Natural killer cell (primary cell): ENCODE measurements around the gene CHST8. TPM values are rescaled to one million over a fixed set of nuclear protein-coding genes. Genes with fewer than 3 reads are reported as not detected.
"Not testable (repeated sequence)": the region's sequence is repeated elsewhere in the genome, so short reads cannot be mapped to it uniquely, and the experiment has no call there.

Experiments used
- ATAC-seq, 3 donors: fragments of 150-1000 bp in 2 of 3; fragments of 200-7000 bp in 1 of 3; cut with Tn5 transposase; 1 replicate in 1 of 3; 2 replicates in 2 of 3; pipeline ENCODE4 v1.10.0; 2021; ENCODE audit warnings: mild to moderate bottlenecking in 2 of 3, moderate library complexity in 2 of 3
- DNase-seq, 2 donors: peaks; one replicate each; pipeline versions ENCODE4 v3.0.0 to v3.0.0-alpha.2; 2013 to 2021; ENCODE audit warnings: mixed read lengths in 1 of 2
- H3K27ac ChIP-seq: one replicate; pipeline ENCODE4 v1.5.1; 2013; ENCODE audit warnings: mild to moderate bottlenecking, low read length
- H3K27me3 ChIP-seq: one replicate; pipeline ENCODE4 v1.6.1; 2013; ENCODE audit warnings: low read length; ENCODE audit not compliant: control insufficient read depth, insufficient read depth
- H3K36me3 ChIP-seq: one replicate; pipeline ENCODE4 v1.6.1; 2013; ENCODE audit warnings: low read length; ENCODE audit not compliant: control insufficient read depth, insufficient read depth
- H3K4me1 ChIP-seq: one replicate; pipeline ENCODE4 v1.6.1; 2013; ENCODE audit warnings: low read length; ENCODE audit not compliant: control insufficient read depth, insufficient read depth
- H3K4me3 ChIP-seq: one replicate; pipeline ENCODE4 v1.5.1; 2013; ENCODE audit warnings: low read length
- H3K9me3 ChIP-seq: one replicate; pipeline ENCODE4 v1.6.1; 2013; ENCODE audit warnings: low read length; ENCODE audit not compliant: control insufficient read depth, insufficient read depth
- H3K27ac Mint-ChIP-seq, 2 donors: one replicate each; pipeline ENCODE4 v1.8.0; 2022; ENCODE audit warnings: mild to moderate bottlenecking in 2 of 2, mixed read lengths in 2 of 2, moderate library complexity in 1 of 2
- H3K27me3 Mint-ChIP-seq, 2 donors: one replicate each; pipeline ENCODE4 v1.8.0; 2022; ENCODE audit warnings: low read depth in 2 of 2, mixed read lengths in 2 of 2
- H3K36me3 Mint-ChIP-seq: one replicate; pipeline ENCODE4 v1.8.0; 2022; ENCODE audit warnings: mixed read lengths
- H3K4me1 Mint-ChIP-seq, 2 donors: one replicate each; pipeline ENCODE4 v1.8.0; 2022; ENCODE audit warnings: mixed read lengths in 2 of 2
- H3K4me3 Mint-ChIP-seq: one replicate; pipeline ENCODE4 v1.8.0; 2022; ENCODE audit warnings: mild to moderate bottlenecking, moderate library complexity, mixed read lengths
- H3K9me3 Mint-ChIP-seq, 2 donors: one replicate each; pipeline ENCODE4 v1.8.0; 2022; ENCODE audit warnings: mixed read lengths in 2 of 2
- CTCF ChIP-seq: fragments of 200-600 bp; IDR thresholded peaks from one replicate; pipeline ENCODE4 v1.8.0; 2022; ENCODE audit warnings: antibody characterized with exemption
- WGBS: methylation state at CpG from one replicate; pipeline ENCODE4 v1.1.7; 2013; ENCODE audit warnings: missing lambda C conversion rate; ENCODE audit not compliant: insufficient coverage; 5-methylcytosine and 5-hydroxymethylcytosine counted together
- intact Hi-C: fragments of 100-400 bp; cut with micrococcal nuclease; formaldehyde crosslinking; loops from one replicate; pipeline ENCODE4 v1.14.2; 2022
- total RNA-seq, 4 donors: library from RNA; stranded (reverse); fragments of 120-200 nt in 1 of 4; gene quantifications; one replicate each; pipeline versions ENCODE4 v1.2.3 to v1.2.4, GENCODE V29; 2013 to 2022

The CHST8 gene
- total RNA-seq, 3 donors from 2014 or later (not counting 1 experiment from before 2014, with no cell fraction given), result not detected

- Mint-ChIP-seq H3K4me1 (no peaks in the 10 kb centered on the region), H3K4me3 (no peak overlapping the region), H3K36me3 (no peaks in the 10 kb centered on the region), H3K9me3 (no peaks in the 10 kb centered on the region), H3K27ac (no peak overlapping the region), H3K27me3 (no peaks in the 10 kb centered on the region)
- DNase-seq (no peak), ATAC-seq (no peak)
- no peaks in the 10 kb centered on the region for H3K9me3 ChIP-seq
- no peaks in the 10 kb centered on the region for H3K27me3 ChIP-seq
- H3K27ac ChIP-seq, result no peak overlapping the region
- no peak overlapping the region for H3K4me3 ChIP-seq
- no peaks in the 10 kb centered on the region for H3K36me3 ChIP-seq
- intact Hi-C loops, result no loop called here
- no peaks in the 10 kb centered on the region for H3K4me1 ChIP-seq
- no peak for TF ChIP-seq CTCF
- 77% methylated on average over 3 of the region's 3 CpGs for WGBS
Measured at GRCh38 chr19:33693678-33694077, 71.9 kb downstream of the CHST8 start.

GRCh38 chr19:33695547-33695946, 73.8 kb downstream of the CHST8 start:
- intact Hi-C loops, DNase-seq, H3K36me3 ChIP-seq, ATAC-seq, H3K27me3 ChIP-seq, H3K4me3 Mint-ChIP-seq, H3K4me1 Mint-ChIP-seq, H3K36me3 Mint-ChIP-seq, H3K27ac ChIP-seq, H3K4me3 ChIP-seq, H3K9me3 Mint-ChIP-seq, H3K27ac Mint-ChIP-seq, H3K27me3 Mint-ChIP-seq, H3K4me1 ChIP-seq, H3K9me3 ChIP-seq: not testable (repeated sequence)
- 94% methylated on average over 2 of the region's 3 CpGs for WGBS

- H3K4me1 Mint-ChIP-seq, result no peaks in the 10 kb centered on the region
- H3K27ac Mint-ChIP-seq, result no peak overlapping the region
- H3K9me3 ChIP-seq, result no peaks in the 10 kb centered on the region
- H3K36me3 ChIP-seq, result no peaks in the 10 kb centered on the region
- H3K4me3 ChIP-seq, result no peak overlapping the region
- WGBS, result 87% methylated on average over 9 of the region's 9 CpGs
- no peaks in the 10 kb centered on the region for H3K9me3 Mint-ChIP-seq
- no peak for ATAC-seq
- H3K27ac ChIP-seq, result no peak overlapping the region
- no peaks in the 10 kb centered on the region for H3K27me3 ChIP-seq
- no peak for TF ChIP-seq CTCF
- H3K27me3 Mint-ChIP-seq, result no peaks in the 10 kb centered on the region
- intact Hi-C loops, result no loop called here
- DNase-seq, result no peak
- no peak overlapping the region for H3K4me3 Mint-ChIP-seq
- no peaks in the 10 kb centered on the region for H3K36me3 Mint-ChIP-seq
- no peaks in the 10 kb centered on the region for H3K4me1 ChIP-seq
Measured at GRCh38 chr19:33697766-33698165, 76.0 kb downstream of the CHST8 start.

- Mint-ChIP-seq H3K27me3 (no peaks in the 10 kb centered on the region), H3K27ac (no peak overlapping the region), H3K4me3 (no peak overlapping the region), H3K4me1 (no peaks in the 10 kb centered on the region), H3K36me3 (no peaks in the 10 kb centered on the region), H3K9me3 (no peaks in the 10 kb centered on the region)
- Histone ChIP-seq H3K4me3 (no peak overlapping the region), H3K4me1 (no peaks in the 10 kb centered on the region), H3K27me3 (no peaks in the 10 kb centered on the region), H3K9me3 (no peaks in the 10 kb centered on the region), H3K27ac (no peak overlapping the region), H3K36me3 (no peaks in the 10 kb centered on the region)
- DNase-seq, result no peak
- WGBS, result 73% methylated on average over 13 of the region's 14 CpGs
- intact Hi-C loops, result no loop called here
- no peak for TF ChIP-seq CTCF
- no peak for ATAC-seq
Measured at GRCh38 chr19:33698576-33699435, 77.1 kb downstream of the CHST8 start.
